NK-92 treated with Interleukin-12 subunit alpha and Interleukin-12 subunit beta, amount 100 ng/mL, for 24 hours (cell line): Measurements from ENCODE around the gene LETM1.

Experiments used
- DNase-seq: peaks from one replicate; lab custom pipeline; 2025; lab: John Stamatoyannopoulos, UW

Gene LETM1

DNA sequence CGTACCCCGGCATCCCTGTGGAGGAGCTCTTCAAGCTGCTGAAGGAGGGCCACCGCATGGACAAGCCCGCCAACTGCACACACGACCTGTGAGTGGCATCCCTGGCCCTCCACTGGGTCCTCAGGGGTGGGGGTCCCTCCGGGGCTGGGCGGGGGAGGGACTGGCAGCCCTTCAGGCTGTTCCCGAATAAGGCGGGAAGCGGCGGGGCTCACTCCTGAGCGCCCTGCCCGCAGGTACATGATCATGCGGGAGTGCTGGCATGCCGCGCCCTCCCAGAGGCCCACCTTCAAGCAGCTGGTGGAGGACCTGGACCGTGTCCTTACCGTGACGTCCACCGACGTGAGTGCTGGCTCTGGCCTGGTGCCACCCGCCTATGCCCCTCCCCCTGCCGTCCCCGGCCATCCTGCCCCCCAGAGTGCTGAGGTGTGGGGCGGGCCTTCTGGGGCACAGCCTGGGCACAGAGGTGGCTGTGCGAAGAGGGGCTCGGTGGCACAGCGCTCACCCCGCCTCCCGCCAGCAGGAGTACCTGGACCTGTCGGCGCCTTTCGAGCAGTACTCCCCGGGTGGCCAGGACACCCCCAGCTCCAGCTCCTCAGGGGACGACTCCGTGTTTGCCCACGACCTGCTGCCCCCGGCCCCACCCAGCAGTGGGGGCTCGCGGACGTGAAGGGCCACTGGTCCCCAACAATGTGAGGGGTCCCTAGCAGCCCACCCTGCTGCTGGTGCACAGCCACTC, 49.2 kb downstream of the LETM1 start:
- no peak for DNase-seq

DNA sequence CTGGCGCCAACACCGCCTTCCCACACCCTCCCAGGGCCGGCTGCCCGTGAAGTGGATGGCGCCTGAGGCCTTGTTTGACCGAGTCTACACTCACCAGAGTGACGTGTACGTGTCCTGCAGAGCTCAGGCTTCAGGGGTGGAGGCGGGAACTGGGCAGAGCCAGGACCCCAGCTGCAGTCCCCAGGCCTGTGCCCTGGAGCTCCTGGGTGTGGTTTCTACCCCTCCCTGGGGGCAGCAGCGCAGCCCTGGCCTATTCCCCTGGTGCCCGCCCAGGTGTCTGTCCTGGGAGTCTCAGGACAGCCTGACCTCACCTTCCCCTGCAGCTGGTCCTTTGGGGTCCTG, 49.8 kb downstream of the LETM1 start:
- DNase-seq = no peak

DNA sequence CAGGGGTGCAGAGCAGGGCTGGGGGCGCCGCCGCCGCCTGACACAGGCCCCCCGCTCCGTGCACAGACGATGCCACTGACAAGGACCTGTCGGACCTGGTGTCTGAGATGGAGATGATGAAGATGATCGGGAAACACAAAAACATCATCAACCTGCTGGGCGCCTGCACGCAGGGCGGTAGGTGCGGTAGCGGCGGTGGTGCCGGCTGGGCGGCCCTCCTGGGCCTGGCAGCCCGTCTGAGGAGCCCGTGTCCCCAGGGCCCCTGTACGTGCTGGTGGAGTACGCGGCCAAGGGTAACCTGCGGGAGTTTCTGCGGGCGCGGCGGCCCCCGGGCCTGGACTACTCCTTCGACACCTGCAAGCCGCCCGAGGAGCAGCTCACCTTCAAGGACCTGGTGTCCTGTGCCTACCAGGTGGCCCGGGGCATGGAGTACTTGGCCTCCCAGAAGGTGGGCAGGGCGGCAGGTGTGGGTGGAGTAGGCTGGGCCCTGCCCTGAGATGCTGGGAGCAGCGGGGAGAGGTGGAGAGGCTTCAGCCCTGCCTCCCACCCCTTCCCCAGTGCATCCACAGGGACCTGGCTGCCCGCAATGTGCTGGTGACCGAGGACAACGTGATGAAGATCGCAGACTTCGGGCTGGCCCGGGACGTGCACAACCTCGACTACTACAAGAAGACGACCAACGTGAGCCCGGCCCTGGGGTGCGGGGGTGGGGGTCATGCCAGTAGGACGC, 50.3 kb downstream of the LETM1 start:
- no peak for DNase-seq

DNA sequence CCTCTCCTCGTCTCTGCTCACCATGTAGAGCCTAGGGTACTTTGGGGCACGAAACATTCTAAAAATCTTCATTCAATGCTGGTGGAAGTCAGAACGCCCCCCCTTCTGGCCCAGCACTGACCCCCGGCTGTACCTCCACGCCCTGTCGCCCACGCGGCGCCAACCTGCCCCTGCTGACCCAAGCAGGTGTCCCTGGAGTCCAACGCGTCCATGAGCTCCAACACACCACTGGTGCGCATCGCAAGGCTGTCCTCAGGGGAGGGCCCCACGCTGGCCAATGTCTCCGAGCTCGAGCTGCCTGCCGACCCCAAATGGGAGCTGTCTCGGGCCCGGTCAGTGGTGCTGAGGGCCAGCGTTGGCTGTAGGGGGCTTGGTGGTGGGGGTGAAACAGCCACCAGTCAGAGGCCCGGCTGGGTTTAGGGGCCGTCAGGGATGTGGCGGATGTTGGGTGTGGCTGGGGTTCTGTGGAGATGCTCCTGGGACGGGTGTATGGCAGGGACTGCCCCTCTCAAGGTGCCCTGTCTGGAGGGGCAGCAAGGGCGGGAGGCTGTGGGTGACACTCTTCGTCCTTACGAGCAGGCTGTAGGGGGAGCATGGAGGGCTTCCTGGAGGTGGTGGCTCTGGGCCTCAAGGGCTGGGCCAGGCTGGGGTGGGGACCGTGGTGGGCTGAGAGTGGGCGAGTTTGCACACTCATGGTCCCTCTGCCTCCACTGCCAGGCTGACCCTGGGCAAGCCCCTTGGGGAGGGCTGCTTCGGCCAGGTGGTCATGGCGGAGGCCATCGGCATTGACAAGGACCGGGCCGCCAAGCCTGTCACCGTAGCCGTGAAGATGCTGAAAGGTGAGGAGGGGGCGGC, 51.1 kb downstream of the LETM1 start:
- DNase-seq = no peak

DNA sequence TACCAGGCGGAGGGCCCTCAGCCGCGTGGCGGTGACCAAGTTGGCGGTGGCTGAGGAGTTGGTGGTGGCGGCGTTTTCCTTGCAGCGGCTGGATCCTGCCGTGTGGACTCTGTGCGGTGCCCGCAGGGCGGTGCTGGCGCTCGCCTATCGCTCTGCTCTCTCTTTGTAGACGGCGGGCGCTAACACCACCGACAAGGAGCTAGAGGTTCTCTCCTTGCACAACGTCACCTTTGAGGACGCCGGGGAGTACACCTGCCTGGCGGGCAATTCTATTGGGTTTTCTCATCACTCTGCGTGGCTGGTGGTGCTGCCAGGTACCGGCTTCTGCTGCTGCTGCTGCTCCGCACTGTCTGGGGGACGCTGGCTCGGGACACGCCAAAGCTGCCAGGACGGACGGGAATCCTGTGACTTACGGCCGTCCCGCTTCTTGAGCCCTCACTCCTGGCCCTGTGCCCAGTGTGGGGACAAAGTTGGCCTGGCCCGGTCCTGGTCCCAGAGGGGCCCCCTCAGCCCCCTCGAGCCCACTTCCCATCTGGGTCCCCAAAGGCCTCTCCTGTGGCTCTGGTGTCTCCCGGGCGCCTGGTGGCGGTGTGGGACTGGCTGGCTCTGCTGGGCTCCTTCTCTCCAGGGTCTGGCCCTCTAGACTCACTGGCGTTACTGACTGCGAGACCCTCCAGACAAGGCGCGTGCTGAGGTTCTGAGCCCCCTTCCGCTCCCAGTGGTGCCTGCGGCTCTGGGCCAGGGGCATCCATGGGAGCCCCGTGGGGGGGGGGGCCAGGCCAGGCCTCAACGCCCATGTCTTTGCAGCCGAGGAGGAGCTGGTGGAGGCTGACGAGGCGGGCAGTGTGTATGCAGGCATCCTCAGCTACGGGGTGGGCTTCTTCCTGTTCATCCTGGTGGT, 52.2 kb downstream of the LETM1 start:
- DNase-seq = no peak

DNA sequence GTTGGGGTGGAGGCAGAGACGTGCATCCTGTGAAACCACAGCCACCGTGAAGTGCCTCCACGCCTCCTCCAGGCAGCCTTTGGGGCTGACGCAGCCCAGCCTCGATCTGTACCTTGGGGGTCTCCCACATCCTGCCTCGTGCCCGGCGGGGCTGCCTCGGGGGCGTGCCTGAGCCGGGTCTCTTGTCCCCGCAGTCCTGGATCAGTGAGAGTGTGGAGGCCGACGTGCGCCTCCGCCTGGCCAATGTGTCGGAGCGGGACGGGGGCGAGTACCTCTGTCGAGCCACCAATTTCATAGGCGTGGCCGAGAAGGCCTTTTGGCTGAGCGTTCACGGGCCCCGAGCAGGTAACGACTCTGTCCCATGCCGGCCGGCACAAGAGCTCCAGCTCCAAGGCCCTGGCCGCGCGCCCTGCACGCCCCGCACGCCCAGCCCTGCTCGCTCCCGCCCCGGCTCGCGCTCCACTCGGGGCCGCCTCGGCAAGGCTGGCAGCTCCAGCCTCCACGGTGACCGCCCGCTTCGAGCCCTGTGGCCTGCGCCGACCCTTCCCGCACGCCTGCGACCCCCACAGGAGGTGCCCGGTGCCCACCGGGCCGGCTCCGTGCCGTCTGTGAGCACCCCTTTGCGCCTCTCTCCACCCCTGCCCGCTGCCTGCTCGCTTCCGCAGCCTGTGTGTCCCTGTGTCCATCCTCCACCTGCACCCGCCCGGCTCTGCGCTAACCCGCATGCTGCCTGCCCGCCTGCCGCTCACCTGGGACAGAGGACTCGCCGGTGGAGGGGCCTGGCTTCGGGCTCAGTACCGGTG, 53.0 kb downstream of the LETM1 start:
- DNase-seq = no peak

DNA sequence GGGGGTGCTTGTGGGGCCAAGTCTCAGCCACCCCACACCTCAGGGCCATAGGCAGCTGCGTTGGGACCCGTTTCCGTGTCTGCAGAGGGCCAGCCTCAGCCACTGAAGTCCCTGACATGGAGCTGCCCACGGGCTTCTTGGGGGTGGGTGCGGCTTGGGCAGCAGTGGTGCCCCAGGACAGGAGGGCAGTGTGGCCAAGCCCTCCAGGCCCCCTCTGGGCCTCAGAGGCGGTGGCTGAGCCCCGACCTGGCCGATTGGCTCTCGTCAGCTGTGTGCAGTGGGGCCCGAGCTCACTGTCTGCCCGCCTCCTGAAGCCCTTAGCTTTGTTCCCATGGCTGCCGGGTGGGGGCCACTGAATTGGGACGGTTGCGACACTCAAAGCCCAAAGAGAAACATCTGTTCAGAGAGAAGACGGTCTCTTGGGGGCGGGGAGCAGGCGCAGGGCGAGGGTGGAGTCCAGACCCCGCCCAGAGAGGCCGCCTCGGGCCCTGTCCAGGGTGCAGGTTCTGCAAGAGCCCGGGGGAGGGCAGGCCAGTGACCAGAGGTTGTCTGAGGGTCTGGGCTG, 53.7 kb downstream of the LETM1 start:
- DNase-seq = no peak

DNA sequence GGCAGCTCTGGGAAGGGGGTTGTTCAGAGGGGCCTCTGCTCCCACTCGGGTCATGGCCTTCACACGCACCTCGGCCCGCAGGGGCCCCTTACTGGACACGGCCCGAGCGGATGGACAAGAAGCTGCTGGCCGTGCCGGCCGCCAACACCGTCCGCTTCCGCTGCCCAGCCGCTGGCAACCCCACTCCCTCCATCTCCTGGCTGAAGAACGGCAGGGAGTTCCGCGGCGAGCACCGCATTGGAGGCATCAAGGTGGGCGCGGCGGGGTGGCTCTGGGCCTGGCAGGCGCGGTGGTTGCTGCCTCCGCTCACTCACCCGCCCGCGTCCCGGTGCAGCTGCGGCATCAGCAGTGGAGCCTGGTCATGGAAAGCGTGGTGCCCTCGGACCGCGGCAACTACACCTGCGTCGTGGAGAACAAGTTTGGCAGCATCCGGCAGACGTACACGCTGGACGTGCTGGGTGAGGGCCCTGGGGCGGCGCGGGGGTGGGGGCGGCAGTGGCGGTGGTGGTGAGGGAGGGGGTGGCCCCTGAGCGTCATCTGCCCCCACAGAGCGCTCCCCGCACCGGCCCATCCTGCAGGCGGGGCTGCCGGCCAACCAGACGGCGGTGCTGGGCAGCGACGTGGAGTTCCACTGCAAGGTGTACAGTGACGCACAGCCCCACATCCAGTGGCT, 54.5 kb downstream of the LETM1 start:
- no peak for DNase-seq

DNA sequence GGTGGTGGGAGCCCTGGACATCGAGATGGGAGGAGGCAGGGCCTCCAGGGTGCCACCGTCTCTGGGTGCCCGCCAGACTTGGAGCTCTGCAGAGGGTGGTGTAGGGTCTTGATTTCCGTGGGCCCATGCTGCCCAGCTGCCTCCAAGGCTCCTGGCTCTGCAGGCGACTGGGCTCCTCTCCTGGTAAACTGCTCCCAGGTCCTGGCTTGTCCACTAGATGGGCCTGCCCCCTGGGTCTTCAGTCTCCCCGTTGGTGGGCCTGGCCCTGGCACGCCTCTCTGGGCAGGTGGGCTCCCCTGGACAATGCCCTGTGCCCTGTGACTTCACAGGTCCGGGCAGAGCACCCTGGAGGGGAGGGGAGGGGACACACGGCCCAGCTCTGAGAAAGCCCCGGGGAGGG, 55.2 kb downstream of the LETM1 start:
- DNase-seq = no peak

DNA sequence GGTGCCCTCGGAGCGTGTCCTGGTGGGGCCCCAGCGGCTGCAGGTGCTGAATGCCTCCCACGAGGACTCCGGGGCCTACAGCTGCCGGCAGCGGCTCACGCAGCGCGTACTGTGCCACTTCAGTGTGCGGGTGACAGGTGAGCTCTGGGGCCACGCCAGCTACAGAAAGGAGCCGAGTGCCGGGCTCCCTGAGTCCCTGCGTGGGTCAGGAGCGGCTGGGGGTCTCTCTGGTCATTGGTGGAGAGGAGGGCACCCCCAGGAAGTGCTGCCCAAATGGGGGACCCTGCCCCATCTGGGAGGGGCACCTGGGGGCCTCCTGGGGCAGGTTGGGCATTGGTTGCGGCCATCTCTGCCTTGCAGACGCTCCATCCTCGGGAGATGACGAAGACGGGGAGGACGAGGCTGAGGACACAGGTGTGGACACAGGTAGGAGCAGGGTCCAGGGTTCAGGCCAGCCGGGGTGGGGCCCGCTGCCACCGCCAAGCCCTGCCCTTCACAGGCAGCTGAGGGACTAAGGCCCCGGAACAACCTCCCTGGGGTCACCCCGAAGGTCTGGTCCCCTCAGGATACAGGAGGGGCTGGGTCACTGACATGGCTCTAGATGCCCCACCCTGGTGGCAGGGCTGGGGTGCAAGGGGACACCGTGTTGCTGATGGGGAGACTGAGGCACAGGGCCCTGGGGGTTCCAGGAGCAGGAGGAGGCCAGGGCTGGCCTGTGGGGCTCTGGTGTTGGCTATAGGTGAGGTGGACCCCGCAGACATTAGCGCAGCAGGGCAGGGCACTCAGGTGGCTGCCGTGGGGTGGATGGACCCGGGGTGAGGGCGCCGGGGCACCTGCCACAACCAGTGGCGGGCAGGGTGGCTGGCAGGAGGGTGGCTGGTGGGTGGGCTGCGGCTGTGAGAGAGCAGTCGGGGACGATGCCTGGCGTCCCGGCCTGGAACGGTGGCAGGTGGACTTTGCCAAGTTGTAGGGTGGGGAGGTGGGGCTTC, 56.3 kb downstream of the LETM1 start:
- DNase-seq = no peak

DNA sequence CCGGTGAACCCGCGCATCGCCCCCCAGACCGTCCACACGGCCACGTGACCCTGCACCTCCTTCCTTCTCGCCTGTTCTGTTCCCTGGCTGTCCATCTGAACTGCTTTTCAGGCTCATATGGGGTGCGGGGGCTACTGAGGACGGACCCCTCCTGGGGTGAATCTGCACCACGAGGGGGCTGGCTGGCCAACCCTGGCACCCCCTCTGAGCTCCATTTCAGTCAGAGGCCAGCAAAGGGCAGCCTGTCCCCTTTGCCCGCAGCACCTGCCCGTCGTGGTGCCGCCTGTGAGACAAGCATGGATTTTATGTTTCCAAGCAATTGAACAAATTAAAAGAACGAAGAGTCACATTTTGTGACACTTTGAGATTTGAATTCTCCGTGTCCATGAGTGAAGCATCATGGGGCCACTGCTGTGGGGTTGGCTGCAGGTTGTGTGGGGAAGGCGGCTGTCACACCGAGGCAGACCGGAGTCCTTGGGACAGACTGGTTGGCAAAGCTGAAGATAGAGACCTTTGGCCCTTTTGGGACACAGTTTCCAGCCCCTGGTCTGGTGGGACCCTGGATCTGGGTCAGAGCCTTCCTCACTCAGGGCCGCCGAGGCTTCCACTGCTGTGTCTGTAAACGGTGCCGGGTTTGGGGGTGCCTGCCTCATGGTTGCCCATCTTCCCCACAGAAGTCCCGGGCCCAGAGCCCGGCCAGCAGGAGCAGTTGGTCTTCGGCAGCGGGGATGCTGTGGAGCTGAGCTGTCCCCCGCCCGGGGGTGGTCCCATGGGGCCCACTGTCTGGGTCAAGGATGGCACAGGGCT, 57.2 kb downstream of the LETM1 start:
- no peak for DNase-seq

DNA sequence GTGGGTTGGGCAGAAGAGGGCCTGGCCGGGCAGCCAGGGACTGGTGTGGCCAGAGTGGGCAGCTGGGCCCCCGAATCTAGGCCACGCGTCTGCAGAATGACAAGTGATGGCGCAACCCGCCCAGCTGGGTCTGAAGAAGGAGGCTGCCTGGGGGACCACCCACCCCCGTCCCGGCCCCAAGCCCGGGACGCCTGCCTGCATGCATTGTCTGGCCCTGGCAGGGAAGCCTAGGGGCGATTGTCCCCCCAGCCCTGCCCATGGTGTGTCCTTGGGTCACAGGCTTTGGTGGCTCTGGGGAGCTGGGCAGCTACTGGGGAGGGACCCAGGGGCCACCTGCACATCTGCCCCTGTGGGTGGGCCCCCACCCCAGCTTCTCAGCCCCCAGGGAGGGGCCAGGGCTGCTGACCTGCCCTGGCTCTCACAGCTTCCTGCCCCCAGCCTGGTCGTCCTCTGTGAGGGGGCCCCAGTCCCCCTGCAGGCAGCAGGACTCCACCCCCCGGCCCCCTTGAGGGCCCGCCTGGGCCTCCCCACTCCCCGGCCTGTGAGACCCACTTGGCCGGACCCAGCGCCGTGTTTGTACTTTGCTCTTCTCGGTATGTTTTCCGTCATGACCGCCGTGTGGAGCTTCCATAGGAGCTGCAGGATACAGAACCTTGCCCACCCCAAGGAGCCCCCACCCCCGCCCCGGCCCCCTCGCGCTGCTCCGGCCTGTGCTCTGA, 57.9 kb downstream of the LETM1 start:
- no peak for DNase-seq

DNA sequence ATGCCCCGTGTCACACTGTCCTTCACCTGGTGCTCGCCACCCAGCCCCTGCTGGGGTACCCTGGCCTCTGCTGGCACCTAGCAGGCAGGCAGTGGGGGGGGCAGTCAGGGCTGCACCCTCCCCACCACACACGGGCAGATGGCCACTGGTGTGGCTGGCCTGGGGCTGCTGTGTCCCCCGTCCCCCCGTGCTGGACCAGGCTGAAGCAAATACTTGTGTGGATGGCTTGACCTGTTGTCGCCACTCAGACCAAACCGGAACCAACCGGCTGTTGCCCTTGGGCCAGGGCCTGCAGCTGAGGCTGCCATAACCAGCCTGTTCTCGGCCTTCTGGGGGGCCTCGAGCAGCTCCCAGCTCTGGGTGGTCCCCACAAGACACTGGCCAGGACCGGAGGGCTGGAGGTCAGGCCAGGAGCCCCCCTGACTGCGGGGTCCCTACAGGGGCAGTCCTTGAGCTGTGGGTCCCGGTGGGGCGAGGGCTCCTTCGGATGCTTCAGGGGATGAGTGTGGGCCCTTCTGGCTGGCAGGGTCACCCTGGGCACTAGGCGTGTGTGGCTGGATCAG, 58.6 kb downstream of the LETM1 start:
- DNase-seq = no peak

DNA sequence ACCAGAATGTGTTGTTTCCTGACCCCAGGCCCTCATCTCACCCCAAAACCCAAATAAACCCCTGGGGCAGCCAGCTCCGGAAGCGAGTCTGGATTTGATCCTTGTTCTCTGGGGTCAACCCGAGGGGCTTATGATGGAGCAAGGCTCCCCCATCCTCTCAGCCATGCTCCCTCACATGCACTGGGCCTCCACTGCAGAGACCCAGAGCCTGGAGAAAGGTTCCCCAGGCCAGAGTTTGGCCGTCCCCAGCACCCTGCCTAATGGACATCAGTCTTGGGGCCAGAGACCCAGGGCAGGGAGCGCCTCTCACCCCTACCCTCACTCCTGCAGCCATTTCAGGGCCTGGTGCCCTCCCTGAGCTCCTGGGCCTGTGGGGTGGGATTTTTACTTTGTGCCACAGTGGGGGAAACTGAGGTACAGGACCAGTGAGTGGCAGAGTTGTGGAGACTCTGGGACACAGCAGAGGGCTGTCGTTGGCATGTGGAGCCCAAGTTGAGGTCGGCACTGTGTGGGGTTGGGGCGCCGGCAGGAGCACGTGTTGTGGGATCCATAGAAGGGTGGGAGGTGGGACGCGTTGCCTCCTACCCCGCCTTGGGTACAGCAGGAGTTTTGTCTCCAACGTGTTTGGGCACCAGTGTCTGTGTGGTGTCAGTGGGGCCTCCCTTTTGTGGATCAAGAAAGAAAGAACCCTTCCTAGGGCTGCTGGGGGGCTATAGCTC, 59.3 kb downstream of the LETM1 start:
- DNase-seq = no peak

DNA sequence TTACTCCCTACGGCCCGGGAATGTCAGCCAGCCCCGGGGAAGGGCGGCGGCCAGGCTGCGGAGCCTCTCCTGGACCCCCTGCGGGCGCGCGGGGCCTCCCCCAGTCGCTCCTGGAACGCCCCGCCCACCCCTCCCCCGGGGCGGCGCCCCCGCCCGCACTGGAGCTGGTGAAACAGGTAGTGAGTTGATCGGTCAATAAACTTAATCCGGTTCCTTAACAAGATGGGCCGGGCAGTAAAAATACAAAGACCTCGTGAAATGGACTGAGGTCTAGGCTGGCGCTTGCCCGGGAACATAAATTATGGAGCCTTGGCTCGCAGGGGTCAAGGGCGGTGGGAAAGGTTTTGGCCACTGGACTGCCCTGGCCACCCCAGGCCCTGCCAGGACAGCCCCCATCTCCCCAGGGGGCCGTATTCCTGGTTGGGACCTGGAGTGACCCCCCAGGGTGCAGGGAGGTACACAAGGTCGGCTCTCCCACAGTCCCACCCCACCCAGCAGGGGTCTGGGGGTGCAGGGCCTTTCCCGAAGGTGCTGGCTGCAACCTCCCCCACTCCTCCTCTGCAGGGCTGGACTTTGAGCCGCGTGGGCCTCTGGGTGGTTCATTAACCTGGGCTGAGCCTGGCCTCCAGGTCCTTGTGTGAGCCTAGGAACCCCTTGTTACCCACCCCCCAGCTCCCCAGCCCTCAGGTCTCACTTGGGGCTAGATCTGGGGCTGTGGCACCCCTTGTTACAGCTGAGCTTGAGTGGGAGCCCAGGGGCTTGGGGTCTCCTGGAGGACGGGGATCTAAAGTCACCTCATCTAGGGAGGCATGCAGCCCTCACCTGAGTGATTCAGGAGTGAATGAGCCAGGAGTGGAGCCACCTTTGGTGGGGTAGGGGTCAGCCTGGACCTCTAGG, 60.4 kb downstream of the LETM1 start:
- no peak for DNase-seq
